MM.1S (cell line): ENCODE data around the gene SLC43A3.

Experiments used
- EZH2 ChIP-seq: fragments of 300-600 bp; sonication (generic); optimal IDR thresholded peaks from 2 replicates; pipeline ENCODE3; 2017; ENCODE audit warnings: low read depth, mild to moderate bottlenecking, antibody characterized with exemption, low read length, mixed read lengths
- TF ChIP-seq, protein P1 (sequence below): fragments of 300-600 bp; sonication (generic); IDR thresholded peaks from 2 replicates; pipeline ENCODE4 v1.5.1; 2016; ENCODE audit warnings: antibody characterized with exemption, low read length, mixed read lengths

GRCh38 chr11:57439786-57440185, 12.9 kb upstream of the SLC43A3 start:
- TF ChIP-seq, protein P1, sequence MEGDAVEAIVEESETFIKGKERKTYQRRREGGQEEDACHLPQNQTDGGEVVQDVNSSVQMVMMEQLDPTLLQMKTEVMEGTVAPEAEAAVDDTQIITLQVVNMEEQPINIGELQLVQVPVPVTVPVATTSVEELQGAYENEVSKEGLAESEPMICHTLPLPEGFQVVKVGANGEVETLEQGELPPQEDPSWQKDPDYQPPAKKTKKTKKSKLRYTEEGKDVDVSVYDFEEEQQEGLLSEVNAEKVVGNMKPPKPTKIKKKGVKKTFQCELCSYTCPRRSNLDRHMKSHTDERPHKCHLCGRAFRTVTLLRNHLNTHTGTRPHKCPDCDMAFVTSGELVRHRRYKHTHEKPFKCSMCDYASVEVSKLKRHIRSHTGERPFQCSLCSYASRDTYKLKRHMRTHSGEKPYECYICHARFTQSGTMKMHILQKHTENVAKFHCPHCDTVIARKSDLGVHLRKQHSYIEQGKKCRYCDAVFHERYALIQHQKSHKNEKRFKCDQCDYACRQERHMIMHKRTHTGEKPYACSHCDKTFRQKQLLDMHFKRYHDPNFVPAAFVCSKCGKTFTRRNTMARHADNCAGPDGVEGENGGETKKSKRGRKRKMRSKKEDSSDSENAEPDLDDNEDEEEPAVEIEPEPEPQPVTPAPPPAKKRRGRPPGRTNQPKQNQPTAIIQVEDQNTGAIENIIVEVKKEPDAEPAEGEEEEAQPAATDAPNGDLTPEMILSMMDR, result no peak
- TF ChIP-seq EZH2, result no peak
